ENCODE measurements around the gene BBX. TPM values are rescaled to one million over a fixed set of nuclear protein-coding genes. Genes with fewer than 3 reads are reported as not detected.
"Not testable (repeated sequence)": the region's sequence is repeated elsewhere in the genome, so short reads cannot be mapped to it uniquely, and the experiment has no call there.

BBX gene
- total RNA-seq, 1 donor from 2014 or later: 43.4 TPM

DNA sequence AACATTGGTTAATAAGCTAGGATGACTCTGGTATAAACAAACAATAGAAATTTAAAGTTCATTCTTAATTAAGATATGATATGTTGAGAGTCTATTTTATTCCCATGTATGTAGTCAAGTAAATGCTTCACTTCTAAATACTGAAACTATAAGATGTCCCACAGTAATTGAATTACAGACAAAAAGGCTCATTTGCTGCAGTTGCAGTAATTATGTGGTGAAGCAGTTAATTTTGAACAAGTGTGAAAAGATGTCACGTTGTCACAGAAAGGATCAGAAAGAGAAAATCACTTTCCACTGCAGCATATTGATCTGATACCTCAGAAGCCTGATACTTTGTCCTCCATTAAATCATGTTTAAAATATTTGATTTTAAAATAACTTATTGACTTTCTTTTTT is 159.8 kb downstream of the BBX start:
- DNase-seq (ENCODE audit: low spot score): no peak

DNA sequence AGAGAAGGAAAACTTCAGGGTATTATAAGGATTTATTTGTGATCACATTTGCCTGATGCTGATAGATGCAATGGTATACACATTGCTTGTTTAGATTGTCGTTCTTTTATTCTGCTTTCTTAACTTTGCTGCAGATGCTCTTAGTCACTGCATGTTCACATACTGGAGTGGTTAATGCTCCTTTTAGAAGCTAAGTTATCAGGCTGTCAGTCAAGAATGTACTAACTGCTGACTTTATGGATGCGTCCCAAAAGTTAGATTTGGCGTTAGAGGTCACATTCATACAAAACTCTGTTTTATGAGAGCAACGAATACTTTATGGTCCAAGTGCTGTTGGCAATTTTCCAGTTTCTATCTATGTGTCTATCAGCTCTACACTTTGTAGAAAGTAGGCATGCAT is 160.7 kb downstream of the BBX start:
- no peak for DNase-seq (ENCODE audit: low spot score)

DNA sequence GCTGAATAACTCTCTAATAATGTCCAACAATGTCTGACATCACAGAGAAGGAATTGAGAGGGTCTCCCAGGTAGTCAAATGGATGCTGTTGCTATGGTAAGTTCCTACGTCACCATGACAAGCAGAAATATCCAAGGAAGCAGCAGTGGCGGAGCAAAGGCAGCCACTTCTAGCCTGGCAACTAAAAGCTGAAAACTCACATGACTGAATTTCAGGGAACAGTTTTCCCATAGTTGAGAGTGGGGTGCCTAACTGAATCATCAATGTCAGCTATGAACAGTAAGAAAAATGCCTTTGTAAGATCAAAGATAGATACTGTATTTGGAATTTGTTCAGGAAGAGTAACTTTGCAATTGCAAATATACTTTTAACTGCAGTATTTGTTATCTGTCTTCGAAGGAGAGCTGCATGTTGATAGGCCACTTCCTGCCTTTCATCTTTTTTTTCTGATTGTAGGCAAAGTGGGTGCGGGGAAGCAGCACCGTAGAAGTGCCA is 161.7 kb downstream of the BBX start:
- DNase-seq (ENCODE audit: low spot score): no peak

DNA sequence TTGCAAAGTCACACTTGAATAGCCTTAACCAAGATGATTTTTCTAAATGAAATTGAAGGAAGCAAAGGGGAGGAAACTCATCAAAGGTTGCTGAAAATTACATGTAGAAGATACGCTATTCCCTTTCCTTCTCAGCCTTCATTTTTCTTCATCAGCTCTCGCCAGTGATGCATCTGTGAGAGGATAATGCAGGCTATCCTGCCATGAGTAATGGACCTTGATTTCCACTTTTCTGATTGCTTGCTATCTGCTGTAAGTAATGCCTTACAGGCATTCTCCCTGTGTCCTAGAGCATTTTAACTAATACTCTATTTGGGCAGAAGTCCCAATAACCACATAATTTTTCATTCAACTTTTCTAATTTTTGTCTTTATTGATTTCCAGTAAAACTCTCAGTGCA is 162.6 kb downstream of the BBX start:
- no peak for DNase-seq (ENCODE audit: low spot score)

DNA sequence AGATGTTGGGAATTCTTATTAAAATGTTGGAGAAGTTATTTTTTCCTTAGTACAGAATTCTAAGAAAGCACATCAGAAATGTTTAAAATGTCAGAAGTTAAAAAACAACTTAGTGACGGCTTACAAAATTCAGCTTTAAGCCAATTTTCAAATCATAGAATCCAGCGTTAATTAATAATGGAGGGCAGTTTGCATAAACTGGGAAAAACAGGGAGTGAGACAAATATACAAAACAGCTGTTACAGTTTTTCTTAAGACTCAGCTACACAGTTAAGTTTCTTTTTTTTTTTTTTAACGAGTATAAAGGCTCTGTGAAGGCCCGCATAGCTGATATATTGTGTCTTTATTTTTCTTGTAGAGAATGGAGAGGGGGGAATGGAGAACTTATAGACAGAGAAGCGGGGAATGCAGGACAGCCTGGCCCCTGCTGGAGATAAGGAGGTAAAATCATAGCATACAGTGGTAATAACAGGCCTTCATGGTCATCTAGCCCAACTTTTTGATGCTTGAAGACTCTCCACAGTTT is 164.4 kb downstream of the BBX start:
- DNase-seq (ENCODE audit: low spot score): no peak

DNA sequence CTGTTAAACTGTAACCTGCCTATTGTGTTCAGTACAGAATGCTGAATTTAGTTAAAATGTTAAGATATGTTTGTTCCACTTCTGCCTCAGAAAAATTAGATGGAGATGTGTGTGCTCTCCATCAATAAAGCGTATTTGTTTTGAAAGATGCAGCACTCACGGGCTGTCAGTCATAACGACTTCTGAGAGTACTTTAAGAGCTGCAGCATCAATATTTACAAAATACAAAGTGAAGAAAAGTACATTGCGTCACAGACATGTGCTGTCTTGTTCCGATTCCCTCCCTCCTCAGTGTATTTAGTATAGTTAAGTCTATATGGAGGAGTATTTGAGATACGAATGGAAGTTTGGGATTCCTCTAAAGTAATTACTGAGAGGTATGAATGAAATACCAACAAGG is 166.6 kb downstream of the BBX start:
- DNase-seq (ENCODE audit: low spot score): no peak

DNA sequence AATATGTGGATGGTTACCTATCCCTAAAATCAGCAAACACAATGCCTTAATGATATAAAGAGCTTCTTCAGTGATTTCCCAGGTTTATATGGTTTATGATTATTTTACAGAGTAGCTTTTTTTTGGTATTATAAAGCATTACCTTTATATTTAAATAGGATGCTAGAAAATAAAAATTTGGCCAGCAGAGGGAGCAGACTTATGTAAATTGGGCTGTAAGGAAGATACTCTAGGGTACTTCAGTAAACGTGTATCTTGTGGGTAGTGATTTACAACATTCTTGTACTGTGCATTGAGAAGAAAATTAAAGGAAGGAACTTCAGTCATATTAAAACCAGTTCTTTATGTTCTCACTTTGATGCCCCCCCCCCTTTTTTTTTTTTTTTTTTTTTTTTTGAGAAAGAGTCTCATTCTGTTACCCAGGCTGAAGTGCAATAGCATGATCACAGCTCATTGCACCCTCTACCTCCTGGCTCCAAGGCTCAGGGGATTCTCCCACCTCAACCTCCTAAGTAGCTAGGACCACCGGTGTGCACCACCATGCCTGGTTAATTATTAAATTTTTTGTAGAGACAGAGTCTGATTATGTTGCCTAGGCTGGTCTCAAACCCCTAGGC is 167.9 kb downstream of the BBX start:
- DNase-seq (ENCODE audit: low spot score): no peak

DNA sequence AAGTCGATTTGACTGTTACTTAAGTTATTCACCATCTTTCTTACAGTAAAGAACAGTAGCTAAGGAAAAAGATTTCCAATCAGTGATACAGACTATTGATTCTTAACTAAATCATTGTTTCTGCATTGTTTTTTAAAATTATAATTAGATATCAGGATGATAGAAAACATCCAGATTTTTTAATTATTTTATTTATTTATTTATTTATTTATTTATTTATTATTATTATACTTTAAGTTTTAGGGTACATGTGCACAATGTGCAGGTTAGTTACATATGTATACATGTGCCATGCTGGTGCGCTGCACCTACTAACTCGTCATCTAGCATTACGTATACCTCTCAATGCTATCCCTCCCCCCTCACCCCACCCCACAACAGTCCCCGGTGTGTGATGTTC is 169.2 kb downstream of the BBX start:
- not testable (repeated sequence) for DNase-seq (ENCODE audit: low spot score)

DNA sequence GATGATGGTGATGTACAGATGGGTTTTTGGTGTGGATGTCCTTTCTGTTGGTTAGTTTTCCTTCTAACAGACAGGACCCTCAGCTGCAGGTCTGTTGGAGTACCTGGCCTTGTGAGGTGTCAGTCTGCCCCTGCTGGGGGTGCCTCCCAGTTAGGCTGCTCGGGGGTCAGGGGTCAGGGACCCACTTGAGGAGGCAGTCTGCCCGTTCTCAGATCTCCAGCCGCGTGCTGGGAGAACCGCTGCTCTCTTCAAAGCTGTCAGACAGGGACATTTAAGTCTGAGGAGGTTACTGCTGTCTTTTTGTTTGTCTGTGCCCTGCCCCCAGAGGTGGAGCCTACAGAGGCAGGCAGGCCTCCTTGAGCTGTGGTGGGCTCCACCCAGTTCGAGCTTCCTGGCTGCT is 174.6 kb downstream of the BBX start:
- not testable (repeated sequence) for DNase-seq (ENCODE audit: low spot score)

DNA sequence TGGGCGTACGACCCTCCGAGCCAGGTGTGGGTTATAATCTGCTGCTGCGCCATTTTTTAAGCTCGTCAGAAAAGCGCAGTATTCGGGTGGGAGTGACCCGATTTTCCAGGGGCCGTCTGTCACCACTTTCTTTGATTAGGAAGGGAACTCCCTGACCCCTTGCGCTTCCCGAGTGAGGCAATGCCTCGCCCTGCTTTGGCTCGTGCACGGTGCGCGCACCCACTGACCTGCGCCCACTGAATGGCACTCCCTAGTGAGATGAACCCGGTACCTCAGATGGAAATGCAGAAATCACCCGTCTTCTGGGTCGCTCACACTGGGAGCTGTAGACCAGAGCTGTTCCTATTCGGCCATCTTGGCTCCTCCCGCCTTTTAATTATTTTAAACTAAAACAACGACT is 175.1 kb downstream of the BBX start:
- not testable (repeated sequence) for DNase-seq (ENCODE audit: low spot score)

DNA sequence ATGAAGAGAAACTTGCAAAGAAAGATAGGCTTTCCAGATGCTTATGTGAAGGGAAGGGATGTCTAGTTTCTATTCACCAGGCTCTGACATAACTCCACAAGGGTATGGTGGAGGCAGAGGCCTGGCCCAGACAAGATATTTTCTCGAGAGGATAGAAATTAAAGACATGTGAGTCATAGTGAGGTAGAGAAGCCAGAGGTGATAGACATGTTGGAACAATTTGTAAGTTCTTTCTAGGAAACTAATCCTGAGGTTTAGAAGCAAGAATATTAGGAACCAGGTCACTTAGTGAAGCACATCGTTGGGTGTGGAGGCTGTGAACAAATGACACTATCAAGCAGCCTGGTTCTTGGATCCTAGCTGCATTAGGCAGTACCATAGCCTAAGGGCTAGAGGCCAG is 176.9 kb downstream of the BBX start:
- no peak for DNase-seq (ENCODE audit: low spot score)

DNA sequence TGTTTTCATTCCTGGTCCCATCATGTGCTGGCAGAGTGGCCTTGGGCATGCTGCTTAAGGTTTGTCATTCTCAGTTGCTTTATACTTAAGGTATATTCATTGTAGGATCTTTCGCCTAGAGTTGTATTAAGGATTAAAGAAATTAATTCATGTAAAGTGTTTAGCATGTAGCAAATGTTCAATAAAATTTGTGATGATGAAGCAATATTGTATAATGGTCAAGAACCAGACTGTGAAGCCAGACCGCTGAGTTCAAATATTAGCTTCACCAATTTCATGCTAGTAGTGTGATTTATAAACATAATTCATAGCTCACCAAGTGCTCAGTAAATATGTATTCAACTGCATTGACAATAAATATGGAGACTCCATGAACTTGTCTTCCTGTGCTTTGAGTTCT is 178.5 kb downstream of the BBX start:
- no peak for DNase-seq (ENCODE audit: low spot score)

DNA sequence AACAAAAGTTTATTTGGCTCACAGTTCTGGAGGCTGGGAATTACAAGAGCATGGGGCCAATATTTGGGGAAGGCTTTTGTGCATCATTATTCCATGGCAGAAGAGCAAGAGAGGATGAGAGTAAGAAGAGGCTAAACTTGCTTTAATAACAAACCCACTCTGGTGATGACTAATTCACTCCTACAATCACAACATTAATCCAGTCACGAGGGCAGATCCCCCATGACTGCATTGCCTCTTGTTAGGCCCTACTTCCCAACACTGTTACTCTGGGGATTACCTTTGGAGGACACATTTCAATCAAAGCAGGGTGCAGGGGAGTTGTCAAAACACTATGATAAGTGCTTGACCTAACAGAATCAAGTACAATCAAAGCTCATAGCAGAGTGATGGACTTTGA is 181.7 kb downstream of the BBX start:
- DNase-seq (ENCODE audit: low spot score): no peak

DNA sequence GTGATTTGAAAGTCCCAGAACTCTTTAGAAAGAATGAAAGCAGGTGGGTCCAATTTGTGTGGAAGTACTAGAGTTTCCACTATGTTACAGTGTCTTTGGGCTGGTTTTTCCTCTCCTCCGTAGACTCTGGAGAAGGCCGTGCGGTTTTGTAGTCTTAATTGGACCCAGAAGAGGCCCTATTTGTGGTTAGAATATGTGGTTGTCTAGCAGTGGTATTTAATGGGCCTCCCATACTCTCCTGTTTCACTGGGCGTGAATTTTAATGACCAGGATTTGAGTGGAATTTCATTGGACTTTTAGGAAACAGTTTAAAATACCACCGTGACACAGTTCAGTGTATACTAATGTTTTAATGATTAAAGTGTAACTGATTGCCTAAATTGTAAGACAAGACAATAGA is 182.3 kb downstream of the BBX start:
- DNase-seq (ENCODE audit: low spot score): no peak

DNA sequence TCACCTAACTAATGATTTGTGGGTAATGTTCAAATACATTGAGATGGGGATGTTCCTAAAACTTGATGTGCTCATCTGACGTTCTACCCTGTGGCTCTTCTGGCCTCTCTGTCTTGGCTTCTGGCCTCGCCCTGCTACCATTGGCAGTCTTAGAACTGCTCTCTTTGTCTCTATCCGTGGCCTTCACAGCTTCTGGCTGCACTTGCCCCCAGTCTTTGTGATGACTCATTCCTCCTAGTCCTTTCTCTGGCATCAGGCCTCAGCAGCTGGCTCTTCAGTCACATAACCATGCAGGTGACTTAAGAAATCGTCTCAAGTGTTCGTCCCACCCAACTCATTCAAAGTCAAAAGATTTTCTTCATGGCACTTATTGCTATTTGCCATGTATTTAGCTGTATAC is 188.1 kb downstream of the BBX start:
- no peak for DNase-seq (ENCODE audit: low spot score)

DNA sequence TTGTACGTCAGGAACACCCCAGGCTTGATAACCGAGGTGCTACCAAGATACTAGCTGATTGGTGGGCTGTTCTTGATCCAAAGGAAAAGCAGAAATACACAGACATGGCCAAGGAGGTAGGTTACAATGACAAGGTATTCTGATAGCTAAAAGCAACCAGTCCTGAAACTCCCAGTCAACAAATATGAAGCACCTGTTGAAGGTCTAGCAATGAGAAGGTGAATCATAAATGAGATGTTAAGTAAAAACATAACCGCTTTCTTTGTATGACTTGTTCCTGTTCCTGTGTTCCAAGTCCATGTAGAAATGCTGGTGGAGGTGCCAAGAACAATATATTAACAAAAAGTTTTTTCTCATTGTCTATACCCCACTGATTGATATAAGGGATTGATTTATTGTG is 194.0 kb downstream of the BBX start:
- no peak for DNase-seq (ENCODE audit: low spot score)

DNA sequence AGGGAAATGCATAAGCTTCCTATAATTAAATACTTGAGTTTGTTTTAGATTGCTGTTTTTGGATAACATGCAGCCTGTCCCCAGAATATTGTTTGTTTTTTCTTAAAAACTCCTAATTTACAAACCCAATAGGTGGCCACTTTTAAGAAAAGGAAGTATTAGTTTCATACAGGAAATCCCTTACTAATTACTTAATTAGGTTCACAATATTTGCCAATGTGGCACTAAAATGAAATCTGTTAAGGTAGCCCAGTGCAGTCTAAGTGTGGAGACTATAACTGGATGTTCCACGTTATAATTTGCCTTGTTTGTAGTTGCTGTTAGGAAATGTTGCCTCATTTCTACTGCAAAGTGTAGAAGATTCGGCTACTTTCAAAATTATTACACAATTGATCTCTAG is 195.8 kb downstream of the BBX start:
- DNase-seq (ENCODE audit: low spot score): no peak

DNA sequence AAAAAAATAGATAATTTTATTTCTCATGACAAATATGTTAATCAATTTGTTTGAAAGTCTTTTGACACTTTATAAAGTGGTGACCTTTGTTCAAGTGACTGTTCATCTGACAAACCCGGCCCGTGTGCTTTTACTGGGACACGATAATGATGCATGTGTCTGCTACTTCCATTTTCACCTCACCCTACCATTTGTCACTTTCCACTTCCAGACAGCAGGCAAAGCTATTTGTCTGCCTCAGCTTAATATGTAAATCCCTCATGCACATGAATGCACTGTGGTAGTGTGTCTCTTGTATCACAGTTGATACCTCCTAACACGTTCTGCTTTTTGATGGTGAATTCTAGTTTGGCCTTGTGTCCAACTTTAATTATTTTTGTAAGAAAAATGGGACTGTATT is 204.3 kb downstream of the BBX start:
- no peak for DNase-seq (ENCODE audit: low spot score)

DNA sequence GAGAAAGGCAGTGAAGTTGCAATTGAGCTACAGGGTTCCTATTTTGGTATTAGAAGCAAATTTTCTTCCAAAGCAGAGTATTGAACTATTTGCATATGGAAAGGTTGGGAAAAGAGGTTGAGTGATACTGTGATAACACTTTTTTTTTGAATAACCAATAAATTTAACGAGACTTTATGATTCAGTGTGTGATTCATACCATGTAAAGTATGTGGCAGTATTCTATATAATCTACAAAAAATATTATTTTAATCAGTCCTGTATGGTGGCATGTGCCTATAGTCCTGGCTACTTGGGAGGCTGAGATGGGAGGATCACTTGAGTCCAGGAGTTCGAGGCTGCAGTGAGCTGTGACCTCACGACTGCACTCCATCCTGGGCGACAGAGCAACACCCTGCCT is 206.9 kb downstream of the BBX start:
- no peak for DNase-seq (ENCODE audit: low spot score)

DNA sequence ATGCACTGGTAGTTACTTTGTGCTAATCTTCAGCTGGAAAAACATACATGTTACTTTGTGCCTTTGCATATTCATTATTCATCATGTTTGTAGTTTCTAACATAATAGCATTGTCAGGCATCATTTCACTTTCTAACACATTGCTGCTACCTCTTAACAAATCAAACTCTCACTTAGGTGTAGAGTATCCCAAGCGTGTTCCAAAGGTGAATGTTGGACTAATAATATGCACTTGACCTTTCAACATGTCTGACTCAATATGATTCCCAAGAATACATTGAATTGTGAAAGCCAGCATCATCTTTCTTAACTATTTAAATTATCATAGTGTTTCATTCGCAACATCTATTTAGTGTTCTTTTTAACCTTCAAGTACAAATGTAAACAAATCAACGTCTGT is 211.6 kb downstream of the BBX start:
- no peak for DNase-seq (ENCODE audit: low spot score)

DNA sequence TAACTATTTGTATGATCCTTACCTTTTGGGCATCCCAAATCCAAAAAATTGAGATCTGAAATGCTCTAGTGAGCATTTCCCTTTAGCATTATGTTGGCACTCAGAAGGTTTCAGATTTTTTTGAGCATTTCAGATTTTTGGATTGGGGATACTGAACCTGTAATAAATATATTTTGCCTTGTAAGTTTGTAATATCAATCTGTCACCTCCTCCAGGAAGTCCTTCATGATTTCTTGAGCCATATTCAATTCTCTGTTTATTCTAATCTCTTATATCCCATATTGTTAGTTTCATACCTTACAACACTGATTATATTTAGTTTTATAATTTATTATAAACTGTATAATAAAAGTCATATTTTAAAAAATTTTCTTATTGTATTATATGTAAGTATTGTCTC is 215.2 kb downstream of the BBX start:
- DNase-seq (ENCODE audit: low spot score): no peak

DNA sequence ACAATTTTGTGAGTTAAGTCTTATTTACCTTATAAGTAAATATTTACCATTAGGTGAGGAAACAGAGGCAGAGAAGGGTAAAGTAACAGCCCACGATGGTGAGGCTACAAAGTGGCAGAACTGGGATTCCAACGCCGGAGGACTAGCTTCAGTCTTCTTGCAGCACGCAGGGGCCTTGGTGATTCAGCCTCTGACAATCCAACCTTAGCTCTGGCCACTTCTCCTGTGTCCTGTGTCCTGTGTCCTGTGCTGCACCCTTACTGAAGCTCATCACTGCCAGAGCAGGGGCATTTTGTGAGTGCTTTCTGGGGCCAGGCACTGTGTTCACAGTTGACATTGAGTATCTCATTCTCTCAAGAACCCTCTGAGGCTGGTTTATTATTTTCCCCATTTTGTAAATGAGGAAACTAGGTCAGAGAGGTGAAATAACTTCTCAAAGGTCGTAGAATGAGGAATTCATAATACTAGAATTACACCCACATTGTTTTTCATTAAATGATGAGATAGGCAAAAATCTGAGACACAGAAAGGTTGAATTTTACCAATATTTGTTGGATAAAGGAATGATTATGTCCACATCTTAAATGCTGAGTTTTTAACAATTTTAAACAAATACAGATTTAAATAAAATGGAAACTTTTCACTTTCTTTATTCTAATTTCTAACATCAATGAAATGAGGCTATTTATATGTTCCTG is 215.9 kb downstream of the BBX start:
- no peak for DNase-seq (ENCODE audit: low spot score)

DNA sequence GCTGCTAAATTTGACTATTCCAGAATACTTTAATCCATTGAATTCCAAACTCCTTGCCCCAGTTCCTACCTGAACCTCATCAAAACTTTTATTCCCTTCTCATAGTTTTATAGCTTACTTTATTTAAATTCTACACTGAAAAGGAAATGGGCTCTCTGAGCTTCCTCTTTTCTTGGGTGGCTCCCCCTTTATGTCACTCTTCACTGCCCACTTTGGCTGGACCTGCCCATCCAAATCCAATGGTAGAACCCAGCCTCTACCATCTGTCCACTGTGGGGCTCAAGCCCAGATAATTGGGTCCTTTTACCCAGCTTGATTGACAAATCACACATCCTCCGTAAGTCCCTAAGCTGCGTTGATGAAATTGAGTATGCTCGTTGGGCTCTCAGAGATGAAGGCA is 216.5 kb downstream of the BBX start:
- DNase-seq (ENCODE audit: low spot score): no peak

Measured in mesenteric fat pad (tissue), 1 donor.